Neural progenitor cell (in vitro differentiated cells): Measurements from ENCODE around the gene FMO3.

Experiments
- EZH2 ChIP-seq: fragments of 200-600 bp; sonication (generic); IDR thresholded peaks from 2 replicates; pipeline ENCODE4 v1.6.1; 2017; ENCODE audit warnings: antibody characterized with exemption, mild to moderate bottlenecking, moderate library complexity
- TF ChIP-seq, protein P1 (sequence below): fragments of 200-600 bp; sonication (generic); IDR thresholded peaks from 2 replicates; pipeline ENCODE4 v1.5.1; 2017; ENCODE audit warnings: antibody characterized with exemption, mild to moderate bottlenecking

DNA sequence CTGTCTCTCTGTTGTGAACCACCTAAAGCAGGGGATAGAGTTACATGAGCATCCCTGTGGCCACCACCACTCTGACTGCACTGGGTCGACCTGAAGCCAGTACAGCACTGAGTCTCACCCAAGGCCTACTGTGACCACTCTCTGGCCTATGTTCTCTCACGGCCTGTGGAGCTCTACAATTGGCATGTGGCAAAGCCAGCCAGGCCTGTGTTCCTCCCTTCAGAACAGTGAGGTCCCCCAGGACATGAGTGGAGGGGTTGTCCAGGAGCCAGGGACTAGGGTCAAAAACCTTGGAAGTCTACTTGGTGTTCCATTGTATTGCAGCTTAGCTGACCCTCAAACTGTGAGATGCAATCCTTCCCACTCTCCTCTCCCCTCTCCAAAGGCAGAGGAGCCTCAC, 42.7 kb upstream of the FMO3 start:
- TF ChIP-seq, protein P1, sequence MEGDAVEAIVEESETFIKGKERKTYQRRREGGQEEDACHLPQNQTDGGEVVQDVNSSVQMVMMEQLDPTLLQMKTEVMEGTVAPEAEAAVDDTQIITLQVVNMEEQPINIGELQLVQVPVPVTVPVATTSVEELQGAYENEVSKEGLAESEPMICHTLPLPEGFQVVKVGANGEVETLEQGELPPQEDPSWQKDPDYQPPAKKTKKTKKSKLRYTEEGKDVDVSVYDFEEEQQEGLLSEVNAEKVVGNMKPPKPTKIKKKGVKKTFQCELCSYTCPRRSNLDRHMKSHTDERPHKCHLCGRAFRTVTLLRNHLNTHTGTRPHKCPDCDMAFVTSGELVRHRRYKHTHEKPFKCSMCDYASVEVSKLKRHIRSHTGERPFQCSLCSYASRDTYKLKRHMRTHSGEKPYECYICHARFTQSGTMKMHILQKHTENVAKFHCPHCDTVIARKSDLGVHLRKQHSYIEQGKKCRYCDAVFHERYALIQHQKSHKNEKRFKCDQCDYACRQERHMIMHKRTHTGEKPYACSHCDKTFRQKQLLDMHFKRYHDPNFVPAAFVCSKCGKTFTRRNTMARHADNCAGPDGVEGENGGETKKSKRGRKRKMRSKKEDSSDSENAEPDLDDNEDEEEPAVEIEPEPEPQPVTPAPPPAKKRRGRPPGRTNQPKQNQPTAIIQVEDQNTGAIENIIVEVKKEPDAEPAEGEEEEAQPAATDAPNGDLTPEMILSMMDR = no peak
- no peak for TF ChIP-seq EZH2
